ENCODE measurements around the gene ABHD15. TPM values are rescaled to one million over a fixed set of nuclear protein-coding genes. Genes with fewer than 3 reads are reported as not detected.

Gene ABHD15
- total and polyA plus RNA-seq, 9 of the 15 experiments (the other 6 are each of a cell fraction or from before 2014, with no cell fraction given) = 0.85 to 4.2 (median 2.1) TPM

DNA sequence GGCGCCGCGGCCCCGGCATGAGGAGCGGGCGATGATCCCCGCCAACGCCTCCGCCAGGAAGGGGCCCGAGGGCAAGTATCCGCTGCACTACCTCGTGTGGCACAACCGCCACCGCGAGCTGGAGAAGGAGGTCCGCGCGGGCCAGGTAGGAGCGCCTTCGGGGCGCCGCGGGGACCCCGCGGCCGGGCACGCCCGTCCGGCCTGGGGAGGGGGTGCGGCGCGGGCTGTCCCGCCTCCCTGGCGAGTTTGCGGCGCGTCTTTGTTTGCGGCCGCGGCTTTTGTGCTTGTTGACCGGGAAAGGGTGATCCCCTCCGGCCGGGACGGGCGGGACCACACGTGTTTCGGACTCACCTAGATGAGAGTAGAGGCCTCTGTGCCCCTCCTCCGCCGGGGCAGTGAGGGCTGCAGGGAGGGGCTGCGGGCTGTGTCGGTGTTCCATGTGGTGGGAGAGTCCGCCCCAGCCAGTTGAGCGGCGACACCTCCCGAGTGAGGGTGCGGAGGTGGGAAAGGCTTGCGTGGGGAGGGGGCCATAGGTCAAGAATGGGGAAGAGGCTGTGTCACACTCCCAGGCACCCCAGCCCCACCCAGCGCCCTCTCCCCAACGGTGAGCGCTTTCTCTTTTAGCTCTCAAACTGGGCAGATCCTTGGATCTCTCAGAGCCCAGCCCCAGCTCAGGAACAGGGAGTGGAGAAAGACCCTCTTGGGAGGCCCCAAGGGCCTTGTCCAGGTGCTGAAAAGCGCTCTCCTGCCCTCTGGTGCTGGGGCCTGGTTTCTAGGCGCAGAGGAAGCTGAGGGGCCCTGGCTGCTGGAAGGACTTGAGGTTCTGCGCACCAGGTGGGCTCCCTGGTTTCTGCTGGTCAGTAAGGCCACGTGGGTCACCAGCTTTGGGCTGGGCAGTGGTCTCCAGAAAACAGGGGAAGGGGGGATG lies 27.0 kb upstream of the ABHD15 start (continued):
- TF ChIP-seq MYNN (IDR thresholded peaks at IDR 0.05) (no peak), MYNN (CRISPR knock-in tag; IDR thresholded peaks at IDR 0.05) (peak; percentile 85), ZNF507 (tag; conservative IDR thresholded peaks at IDR 0.05) (no peak), CBX3 (IDR thresholded peaks at IDR 0.05; ENCODE audit: borderline replicate concordance in 1 of 2, low read length in 2 of 2) (no peak), FOXK2 (conservative IDR thresholded peaks at IDR 0.05 in 1 of 2, IDR thresholded peaks at IDR 0.05 in 1 of 2; ENCODE audit: low read depth in 2 of 2) (no peak), DDX20 (tag; IDR thresholded peaks at IDR 0.05; ENCODE audit: low read depth) (no peak), ZNF3 (CRISPR knock-in tag; IDR thresholded peaks at IDR 0.05) (no peak), PTRF (tag; IDR thresholded peaks at IDR 0.05) (no peak), SAFB2 (IDR thresholded peaks at IDR 0.05; ENCODE audit: borderline replicate concordance, low read depth, low read length, severe bottlenecking) (no peak), ZNF121 (CRISPR knock-in tag; conservative IDR thresholded peaks at IDR 0.05) (no peak), SIRT6 (IDR thresholded peaks at IDR 0.05; ENCODE audit: low read depth, low read length) (no peak), TRIM24 (IDR thresholded peaks at IDR 0.05) (no peak), EWSR1 (IDR thresholded peaks at IDR 0.05; ENCODE audit: borderline replicate concordance, low read depth, partially characterized antibody) (no peak), TRIM28 (IDR thresholded peaks at IDR 0.05) (no peak), TCFL5 (CRISPR knock-in tag; conservative IDR thresholded peaks at IDR 0.05) (no peak), ZNF140 (CRISPR knock-in tag; IDR thresholded peaks at IDR 0.05) (no peak), ZNF324 (CRISPR knock-in tag; IDR thresholded peaks at IDR 0.05) (no peak), PCBP1 (IDR thresholded peaks at IDR 0.05; ENCODE audit: low read depth, low read length, poor library complexity, severe bottlenecking) (peak; percentile 42), MCM3 (IDR thresholded peaks at IDR 0.05) (no peak), POLR2B (IDR thresholded peaks at IDR 0.05; ENCODE audit: low read depth, partially characterized antibody) (no peak), ZNF165 (CRISPR knock-in tag; IDR thresholded peaks at IDR 0.05; ENCODE audit: borderline replicate concordance) (no peak), ZNF717 (CRISPR knock-in tag; IDR thresholded peaks at IDR 0.05) (no peak), CBFB (CRISPR knock-in tag; IDR thresholded peaks at IDR 0.05) (0 out of 2 replicates have a peak, but pooled peaks have one; percentile 43), RBM25 (IDR thresholded peaks at IDR 0.05; ENCODE audit: low read depth, low read length, severe bottlenecking) (no peak), COPS2 (conservative IDR thresholded peaks at IDR 0.05) (no peak)
- TF ChIP-seq, protein P1, sequence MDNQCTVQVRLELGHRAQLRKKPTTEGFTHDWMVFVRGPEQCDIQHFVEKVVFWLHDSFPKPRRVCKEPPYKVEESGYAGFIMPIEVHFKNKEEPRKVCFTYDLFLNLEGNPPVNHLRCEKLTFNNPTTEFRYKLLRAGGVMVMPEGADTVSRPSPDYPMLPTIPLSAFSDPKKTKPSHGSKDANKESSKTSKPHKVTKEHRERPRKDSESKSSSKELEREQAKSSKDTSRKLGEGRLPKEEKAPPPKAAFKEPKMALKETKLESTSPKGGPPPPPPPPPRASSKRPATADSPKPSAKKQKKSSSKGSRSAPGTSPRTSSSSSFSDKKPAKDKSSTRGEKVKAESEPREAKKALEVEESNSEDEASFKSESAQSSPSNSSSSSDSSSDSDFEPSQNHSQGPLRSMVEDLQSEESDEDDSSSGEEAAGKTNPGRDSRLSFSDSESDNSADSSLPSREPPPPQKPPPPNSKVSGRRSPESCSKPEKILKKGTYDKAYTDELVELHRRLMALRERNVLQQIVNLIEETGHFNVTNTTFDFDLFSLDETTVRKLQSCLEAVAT (IDR thresholded peaks at IDR 0.05) = no peak
- TF ChIP-seq, protein P2, sequence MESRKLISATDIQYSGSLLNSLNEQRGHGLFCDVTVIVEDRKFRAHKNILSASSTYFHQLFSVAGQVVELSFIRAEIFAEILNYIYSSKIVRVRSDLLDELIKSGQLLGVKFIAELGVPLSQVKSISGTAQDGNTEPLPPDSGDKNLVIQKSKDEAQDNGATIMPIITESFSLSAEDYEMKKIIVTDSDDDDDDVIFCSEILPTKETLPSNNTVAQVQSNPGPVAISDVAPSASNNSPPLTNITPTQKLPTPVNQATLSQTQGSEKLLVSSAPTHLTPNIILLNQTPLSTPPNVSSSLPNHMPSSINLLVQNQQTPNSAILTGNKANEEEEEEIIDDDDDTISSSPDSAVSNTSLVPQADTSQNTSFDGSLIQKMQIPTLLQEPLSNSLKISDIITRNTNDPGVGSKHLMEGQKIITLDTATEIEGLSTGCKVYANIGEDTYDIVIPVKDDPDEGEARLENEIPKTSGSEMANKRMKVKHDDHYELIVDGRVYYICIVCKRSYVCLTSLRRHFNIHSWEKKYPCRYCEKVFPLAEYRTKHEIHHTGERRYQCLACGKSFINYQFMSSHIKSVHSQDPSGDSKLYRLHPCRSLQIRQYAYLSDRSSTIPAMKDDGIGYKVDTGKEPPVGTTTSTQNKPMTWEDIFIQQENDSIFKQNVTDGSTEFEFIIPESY (CRISPR knock-in tag; IDR thresholded peaks at IDR 0.05) = no peak
- TF ChIP-seq, protein P3, sequence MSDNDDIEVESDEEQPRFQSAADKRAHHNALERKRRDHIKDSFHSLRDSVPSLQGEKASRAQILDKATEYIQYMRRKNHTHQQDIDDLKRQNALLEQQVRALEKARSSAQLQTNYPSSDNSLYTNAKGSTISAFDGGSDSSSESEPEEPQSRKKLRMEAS (CRISPR knock-in tag; IDR thresholded peaks at IDR 0.05) = peak; percentile 55; the same call in 1 of the 2 replicates
